ENCODE results near the gene IL23R.

Gene IL23R

DNA sequence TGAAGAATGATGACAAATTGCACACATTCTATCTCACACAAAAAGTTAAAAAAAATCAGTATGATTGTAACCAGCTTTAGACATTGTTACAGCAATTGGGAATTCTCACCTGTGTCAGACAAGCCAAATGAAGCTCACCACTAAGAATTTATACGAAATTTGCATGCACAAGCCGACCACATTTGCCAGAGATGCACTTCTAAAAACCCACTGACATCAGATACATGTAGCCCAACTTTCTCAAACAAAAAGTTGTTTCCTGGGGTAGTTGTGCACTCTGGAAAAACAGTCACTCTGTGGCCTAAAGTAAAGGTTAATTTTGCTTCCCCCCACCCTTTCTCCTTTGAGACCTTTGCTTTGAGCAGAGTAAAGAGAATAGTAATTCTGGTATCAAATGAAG lies 73.5 kb downstream of the IL23R start:
- DNase-seq (ENCODE audit: low read depth): no peak

DNA sequence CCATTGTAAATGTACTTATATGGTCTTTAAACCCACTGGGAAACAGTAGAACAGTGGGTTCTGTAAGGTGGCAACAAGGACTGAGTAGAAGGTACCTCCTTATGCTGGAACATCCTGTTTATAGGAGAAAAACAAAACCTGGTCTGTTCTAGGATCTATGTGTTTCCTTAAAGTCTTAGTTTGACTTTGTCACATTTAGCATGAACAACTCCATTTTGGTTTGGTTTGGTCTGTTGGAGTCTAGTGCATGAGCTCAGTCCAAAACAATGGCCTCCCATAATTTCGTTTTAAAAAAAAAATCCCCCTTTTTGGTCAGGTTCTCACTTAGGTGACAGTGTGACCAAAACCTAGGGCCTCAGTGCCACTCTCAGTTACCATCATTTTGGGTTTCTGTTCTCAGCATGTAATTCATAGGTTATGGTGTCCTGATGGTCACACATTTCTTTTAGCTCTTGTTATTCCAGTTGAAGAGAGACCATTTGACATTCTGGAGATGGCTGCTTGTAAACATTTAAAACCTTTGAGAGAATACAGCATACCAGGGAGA lies 75.0 kb downstream of the IL23R start:
- DNase-seq (ENCODE audit: low read depth): no peak

DNA sequence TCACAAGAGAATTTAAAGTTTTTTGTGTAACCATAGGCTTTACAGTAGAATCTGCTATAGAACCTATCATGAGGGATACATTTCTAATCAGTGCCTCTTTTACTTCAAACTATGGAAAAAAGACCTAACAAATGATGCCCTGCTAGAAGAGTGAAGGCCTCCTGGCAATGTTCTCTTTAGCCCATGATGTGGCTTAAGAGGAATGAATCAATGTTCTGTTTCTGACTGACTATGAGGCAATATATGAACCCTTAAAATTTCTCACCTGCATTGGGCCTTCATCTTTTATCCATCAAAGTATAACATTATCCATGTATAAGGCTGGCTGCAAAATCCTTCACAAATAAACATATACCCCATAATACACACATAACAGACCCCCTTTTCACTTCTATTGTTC lies 75.8 kb downstream of the IL23R start:
- DNase-seq (ENCODE audit: low read depth): no peak

DNA sequence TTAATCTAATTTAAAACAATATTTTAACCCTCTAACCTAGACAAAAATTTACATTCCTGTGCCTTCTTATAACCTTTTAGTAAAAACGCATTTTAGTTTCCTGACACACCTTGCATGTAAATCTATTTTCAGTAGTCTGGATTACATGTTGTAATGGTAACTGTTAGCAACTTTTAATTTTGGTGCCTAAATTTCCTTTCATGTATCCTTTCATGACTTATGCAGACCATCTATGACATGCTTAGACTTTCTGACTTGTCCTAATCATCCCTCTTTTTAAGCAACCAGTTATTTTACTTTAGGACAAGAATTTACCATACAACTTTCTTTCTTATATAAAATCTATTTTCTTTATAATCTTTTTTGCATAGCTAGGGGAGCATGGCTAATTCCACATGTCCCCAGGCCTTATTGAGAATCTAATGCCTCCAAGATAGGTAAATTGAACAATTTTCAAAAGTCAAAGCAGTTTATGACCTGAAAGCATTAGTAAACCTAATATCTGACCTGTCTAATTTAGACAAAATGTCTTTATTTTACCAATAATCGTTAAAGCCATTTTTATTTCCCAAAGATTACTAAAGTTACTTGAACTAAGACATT lies 83.9 kb downstream of the IL23R start:
- DNase-seq (ENCODE audit: low read depth): no peak

DNA sequence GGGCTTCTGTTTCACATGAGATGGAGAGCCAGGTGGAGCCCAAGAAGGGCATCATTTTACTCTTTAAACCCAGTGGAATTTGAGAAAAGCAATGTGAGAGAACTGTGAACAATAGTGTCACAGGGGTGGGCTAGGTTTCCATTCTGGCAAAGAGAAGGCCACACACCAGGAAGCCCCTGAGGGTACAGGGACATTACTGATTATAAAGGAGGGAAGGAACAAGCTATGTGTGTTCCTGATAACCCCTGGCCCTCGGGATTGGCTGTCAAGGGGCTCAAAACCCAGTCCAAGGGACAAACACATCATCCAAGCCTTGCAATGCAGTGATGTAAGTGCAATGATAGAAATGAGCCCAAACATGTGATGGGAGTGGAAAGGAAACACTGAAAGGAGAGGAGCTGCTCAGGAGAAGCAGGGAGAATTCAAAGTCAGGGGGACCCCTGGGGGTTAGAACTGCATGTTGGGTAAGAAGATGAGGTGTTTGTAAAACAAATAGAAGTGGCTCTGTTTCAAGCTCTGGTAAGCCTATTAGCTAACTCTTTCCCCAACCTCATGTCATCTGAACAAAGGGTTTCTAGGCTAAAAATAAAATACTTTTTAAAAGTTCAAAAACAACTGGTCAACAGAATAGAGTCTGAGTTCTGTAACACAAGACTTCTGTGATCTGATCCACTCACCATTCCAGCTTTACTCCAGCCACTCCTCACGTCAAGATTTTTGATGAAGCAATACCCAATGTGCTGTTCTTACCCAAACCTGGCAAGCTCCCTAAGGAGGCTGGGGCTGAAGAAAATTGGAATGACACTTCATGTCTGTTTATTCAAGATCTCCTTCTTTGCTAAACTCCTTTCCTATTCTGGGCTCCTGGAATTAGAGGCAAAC lies 90.3 kb downstream of the IL23R start:
- DNase-seq (ENCODE audit: low read depth): no peak

DNA sequence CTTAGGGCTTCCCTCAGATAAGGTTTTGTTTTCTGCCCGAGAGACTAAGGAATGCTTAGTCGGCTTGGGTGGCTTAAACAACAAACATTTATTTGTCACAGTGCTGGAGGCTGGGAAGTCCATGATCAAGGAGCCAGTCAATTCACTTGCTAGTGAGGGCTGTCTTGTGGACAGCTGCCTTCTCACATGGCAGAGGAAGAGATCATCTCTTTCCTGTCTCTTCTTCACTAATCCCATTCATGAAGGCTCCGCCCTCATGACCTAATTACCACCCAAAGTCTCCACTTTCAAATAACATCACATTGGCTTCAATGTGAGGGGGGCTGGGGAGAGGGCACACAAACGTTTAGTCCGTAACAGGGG lies 90.9 kb downstream of the IL23R start:
- no peak for DNase-seq (ENCODE audit: low read depth)

DNA sequence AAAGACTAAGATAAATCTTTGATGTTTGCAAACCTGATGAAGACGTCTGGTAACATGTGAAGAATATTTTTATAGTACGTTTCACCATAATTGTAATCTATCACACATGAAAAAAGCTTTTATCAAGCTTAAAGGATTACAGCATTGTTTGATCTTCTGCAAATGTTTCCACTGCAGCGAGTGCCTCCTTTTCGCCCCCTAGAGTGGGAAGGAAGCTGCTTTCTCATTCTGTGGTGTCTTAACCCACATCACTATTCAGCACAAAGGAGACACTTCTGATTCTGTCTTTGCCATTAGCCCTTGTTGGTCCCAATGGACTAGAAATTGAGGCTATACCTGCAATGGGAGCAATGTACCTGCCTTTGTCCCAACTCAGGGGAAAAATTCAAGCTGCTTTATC lies 95.4 kb downstream of the IL23R start:
- no peak for DNase-seq (ENCODE audit: low read depth)

DNA sequence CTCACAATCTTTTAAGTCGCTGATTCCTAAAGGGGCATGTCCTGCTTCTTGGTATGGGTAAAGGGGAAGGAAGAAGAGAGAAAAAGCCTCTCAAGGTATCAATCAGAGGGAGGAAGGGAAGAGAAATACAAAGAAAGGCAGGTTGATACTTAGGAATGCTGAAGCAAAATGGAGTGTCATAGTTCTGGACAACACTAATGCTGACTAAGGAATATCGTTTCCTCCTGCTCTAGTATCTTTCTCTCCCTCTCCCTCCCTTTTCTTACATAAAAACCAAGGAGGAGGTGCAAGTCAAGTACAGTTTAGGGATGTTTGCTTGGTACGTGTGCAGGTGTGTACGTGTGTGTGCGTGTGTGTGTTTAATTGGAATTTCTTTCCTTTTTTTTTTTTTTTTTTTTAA lies 96.5 kb downstream of the IL23R start:
- DNase-seq (ENCODE audit: low read depth): no peak

DNA sequence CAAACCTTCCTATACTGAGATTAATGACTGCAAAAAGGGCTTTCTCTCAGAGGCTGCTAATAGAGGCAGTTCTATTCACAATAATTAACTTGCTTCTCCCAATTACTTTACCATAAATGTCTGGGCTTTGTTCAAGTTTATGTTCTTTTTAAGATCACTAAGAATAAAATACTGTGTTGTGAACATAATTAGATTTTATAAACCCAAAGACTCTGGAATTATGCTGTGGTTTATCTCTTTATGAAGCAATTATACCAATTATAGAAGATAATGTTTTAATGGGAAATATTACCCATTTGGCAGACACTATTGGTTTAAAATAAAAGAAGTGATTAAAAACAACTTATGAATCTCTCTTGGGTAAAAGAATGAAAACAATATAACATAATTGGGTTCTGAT lies 97.9 kb downstream of the IL23R start:
- no peak for DNase-seq (ENCODE audit: low read depth)

DNA sequence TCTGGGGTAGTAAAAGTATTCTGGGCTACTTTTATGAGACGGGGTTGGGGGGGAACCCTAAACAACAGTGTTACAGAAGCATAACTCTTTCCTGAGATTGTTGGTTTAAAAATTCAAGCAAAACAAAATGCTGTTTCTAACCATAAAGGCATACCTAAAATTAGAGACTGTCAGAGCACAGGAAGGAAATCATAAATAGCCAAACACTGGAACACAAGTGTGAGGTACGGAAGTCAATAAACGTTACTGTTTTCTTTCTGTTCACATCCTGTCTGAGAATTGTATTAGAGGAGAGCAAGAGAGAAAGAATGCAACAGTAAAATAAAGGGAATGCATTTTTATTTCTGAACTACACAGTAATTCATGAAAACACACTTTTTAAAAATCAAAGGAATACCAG lies 98.6 kb downstream of the IL23R start:
- DNase-seq (ENCODE audit: low read depth): no peak

DNA sequence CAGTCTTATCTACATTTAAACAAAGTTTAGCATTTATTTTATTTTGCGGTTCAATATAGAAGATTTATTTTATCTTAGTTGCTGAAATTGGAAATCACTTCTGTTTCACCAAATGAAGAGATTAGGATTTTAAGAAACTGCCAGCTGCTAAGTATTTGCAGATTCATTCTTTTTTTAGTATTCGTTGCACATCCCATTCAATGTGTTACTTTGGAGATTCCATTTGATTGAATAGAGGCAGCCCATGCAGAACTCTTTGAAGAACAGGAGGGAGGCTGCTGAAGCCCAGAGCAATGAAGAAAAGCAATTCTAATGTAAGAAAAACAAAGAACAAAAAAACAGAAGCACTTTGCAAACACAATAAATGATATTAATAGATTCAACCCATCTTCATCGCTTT lies 102.8 kb downstream of the IL23R start:
- DNase-seq (ENCODE audit: low read depth): no peak

DNA sequence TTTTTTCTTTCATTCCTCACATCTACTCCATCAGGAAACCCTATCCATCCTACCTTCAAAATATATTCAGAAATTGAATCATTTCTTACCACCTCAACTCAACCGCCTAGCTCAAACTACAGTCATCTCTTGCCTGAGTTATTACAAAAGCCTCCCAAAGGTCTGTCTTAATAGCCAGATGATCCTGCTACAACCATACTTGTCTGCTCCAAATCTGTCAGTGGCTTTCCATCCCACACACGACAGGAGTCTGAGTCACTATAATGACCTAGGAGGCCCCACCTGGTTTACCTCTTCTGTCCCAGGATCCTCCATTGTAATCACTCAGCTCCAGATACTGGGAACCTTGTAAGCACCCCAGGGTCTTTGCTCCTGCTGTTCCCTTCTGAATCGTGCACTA lies 104.3 kb downstream of the IL23R start:
- no peak for DNase-seq (ENCODE audit: low read depth)

DNA sequence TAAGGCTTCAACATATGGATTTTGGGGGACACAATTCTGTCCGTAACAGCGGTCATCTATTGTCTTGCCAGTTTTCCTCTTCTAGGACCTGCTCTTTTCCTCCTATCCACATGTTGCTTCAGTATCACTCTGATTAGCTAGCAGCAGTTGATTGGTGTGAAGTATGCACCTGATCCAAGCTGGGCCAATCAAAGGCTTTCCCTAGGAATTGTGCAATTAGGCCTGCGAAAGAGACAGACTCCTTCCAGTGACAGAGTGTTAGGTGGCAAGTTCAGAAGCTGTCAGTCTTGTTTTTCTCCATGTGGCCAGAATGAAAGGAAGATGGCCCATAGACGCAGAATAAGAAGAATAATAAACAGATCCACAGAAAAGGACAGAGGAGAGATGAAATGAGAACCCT lies 107.3 kb downstream of the IL23R start:
- DNase-seq (ENCODE audit: low read depth): no peak

DNA sequence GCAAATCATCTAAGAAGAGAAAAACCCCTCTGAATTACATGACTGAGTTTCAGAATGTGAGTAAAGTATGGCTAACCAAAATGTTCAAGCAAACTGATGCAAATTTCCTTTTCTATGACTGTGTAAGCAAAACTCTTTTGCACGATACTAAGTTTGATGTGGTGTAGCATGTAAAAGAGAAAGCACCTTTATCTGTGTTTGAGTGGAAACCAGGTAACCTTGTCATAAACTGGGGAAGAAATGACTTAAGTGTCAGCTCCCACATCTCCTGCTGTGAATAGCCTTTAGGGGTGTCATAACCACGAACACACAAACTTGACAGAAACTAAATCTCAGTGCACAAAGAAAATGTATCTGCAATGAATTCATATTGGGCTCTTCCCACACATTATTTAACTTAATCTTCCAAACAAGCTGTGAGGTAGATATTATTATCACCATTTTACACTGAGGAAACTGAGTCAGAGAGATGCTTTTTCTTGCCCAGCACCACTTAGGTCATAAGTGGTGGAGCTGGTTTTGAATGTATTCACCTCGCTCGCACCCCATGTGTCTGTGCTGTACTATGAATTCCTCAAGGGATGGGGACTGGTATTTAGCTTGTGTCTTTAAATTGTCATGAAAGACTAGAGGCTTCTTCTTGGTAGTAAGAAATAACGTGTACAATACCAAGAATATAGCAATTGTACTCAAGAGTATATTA lies 108.5 kb downstream of the IL23R start:
- DNase-seq (ENCODE audit: low read depth): no peak

DNA sequence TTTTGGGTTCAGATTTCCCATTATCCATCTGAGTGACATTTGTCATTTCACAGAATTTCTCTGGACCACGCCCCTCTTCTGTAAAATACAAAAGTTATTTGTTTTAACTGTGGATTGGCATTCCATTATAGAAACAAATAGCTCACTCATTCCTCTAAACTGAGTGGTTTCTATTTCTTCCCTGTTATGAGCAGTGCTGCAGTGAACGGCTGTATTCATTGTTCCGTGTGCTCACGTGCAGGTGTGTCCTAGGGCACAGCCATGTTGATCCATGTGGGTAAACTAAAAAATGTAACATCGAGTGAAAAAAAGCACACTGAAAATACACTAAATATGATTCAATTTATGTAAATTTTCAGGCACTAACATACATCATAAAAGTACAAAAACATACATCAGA lies 114.4 kb downstream of the IL23R start:
- DNase-seq (ENCODE audit: low read depth): no peak

DNA sequence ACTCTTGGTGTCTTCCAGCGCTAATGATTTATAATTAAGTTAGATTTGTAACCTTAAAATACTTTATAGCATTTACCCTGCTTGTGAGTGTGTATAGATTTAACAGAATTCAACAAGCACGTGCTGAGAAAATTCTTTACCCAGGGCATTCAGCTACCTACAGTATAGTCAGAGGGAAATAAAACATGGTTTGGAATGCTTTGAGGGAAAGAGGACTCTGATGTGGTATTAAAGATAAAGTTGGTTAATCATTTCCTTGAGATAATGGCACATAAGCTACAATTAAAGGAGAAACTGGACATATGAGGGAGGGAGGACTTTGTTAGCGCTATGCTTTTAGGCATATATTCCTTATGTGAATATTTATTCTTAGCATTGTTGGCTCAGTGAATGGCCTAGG lies 115.0 kb downstream of the IL23R start:
- no peak for DNase-seq (ENCODE audit: low read depth)

DNA sequence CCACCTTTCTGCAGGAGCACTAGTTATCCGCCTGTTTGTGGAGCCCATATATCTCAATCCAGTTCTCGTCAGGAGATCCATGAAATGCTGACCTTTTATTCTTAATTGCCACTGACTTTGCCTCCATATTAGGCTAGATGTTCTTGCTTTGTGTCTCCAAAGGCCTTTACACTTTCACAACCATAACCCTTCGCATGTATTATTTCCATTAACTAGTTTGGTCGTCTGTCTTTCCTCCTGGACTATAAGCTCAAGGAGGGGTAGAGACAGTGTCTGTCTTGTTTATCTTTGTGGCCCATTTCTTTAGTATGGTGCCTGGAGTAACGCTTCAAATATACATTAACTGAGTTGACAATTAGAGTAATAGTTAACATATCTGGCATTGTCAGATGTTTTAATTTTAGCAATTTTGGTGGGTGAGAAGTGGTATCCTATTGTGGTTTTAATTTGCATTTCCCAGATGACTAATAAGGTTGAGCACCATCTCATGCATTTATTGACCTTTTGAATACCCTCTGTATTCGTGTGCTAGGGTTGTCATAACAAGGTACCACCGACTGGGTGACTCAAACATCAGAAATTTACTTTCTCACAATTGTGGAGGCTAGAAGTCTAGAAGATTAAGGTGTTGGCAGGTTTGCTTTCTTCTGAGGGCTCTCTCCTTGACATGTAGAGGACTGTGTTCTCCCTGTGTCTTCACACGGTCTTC lies 119.7 kb downstream of the IL23R start:
- DNase-seq (ENCODE audit: low read depth): no peak

DNA sequence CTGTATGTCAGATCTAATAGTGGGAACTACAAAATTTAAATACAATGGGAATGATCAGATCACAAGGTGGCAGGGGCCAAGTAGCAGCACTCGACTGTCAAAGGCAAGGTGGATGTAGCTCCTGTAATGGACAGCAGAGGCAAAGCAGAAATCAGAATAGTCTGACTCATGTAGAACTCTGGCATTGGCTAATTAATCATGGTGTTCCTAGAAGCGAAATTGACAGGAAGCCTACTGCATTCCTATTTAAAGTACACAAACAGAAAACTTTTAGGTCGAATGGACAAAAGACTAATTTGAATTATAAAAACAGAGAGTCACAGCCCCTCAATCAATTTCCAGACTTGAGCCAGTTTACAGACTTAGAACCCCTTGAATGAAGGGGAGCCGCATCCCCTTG lies 124.0 kb downstream of the IL23R start:
- DNase-seq (ENCODE audit: low read depth): no peak

DNA sequence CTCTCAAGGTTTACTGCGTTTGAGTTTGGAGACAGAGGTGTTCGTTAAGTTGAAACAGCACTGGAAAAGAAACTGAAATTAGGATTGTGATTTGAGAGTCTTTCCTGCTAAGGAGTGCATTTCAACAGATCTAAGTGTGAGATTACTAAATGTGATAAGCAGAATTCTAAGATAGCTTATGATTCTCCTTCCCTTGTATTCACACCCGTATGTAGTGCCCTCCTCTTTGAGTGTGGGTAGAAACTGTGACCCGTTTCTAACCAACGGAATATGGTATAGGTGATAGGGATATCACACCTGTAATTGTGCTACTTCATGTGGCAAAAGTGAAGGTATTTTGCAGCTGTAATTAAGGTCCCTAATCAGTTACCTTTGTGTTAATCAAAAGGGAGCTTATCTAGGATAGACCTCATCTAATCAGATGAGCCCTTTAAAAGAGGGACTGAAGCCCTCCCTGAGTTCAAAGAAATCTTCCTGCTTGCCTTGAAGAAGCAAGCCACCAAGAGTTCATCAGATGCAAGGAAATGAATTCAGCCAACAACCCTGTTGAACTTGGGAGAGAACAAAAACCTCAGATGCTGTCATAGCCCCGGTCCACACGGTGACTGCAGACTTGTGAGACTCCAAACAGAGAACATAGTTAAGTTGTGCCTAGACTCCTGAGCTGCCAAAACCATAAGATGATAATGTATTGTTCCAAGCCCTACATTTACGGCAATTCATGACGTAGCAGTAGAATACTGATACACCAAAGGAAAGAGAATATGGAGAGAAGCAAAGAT lies 128.8 kb downstream of the IL23R start:
- DNase-seq (ENCODE audit: low read depth): no peak

DNA sequence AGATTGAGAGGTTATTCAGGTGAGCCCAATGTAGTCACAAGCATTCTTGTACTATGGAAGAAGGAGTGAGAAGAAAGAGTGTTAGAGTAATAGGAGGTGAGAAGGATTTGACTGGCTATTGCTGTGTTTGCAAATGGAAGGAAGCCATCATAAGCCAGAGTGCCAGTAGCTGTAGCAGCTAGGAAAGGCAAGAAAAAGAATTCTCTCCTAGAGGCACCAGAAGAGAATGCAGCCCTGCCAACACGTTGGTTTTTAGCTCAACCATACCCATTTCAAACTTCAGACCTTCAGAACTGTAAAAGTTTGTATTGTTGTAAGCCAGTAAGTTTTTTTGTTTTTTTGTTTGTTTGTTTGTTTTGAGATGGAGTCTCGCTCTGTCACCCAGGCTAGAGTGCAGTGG lies 132.5 kb downstream of the IL23R start:
- no peak for DNase-seq (ENCODE audit: low read depth)

DNA sequence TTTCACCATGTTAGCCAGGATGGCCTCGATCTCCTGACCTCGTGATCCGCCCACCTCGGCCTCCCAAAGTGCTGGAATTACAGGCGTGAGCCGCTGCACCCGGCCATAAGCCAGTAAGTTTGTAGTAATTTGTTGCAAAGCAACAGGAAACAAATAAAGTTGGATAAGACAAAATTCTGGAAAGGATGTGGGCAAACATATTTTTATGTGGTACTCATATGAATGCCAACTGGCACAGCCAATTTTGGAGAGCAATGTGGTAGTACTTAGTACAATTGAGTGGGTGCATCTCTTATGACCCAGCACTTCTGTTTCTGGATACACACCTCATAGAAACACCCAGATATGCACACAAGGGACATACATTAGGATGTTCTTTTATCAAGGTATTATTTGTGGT lies 133.0 kb downstream of the IL23R start:
- DNase-seq (ENCODE audit: low read depth): no peak

DNA sequence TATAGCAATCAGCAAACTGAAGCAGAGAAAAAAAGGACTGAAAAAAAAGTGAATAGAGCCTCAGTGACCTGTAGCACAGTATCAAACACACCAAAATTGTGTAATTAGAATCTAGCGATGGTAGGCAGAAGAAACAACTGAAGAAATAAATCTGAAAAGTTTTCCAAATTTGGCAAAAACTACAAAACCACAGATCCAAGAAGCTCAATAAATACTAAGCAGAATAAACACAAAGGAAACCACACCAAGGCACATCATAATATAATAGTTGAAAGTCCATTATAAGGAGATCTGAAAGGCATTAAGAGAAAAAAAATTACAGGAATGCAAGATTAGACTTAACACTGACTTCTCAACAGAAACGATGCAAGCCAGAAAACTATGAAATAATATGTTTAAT lies 134.3 kb downstream of the IL23R start:
- no peak for DNase-seq (ENCODE audit: low read depth)
